ENCODE results near the gene CPPED1. TPM values are rescaled to one million over a fixed set of nuclear protein-coding genes. Genes with fewer than 3 reads are reported as not detected.

The CPPED1 gene
- total and polyA plus RNA-seq, 4 donors, result 8.8 to 13.3 (median 9.5) TPM

DNA sequence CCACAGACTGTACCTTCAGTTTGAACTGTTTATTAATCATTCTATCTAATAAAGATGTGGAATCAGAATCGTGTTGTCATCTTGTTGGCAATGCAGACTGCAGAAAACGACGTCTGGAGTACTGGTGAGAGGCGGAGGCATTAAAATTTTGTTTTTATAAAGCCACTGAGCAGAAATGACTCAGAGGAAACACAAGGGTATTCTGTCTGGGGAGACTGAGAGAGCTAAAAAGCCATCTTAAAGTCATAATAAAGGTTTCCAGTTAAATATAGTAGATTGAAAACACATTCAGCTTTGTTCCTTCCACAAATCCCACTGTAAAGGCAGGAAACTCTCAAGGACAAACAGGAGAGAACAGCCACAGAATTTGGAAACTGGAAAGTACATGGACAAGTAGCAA, 74.2 kb downstream of the CPPED1 start:
- no peaks in the 10 kb centered on the region for H3K27me3 ChIP-seq (ENCODE audit: control insufficient read depth, insufficient read depth, low read length)
- peaks cover 7% of the 10 kb centered on the region for H3K9me3 ChIP-seq (ENCODE audit: control insufficient read depth, insufficient read depth, low read length)
- H3K27ac ChIP-seq (ENCODE audit: low read depth, low read length), result no peak overlapping the region
- WGBS (ENCODE audit: insufficient coverage), result 73% methylated on average over 3 of the region's 4 CpGs
- H3K4me3 ChIP-seq (ENCODE audit: low read depth, low read length), result no peak overlapping the region
- DNase-seq (ENCODE audit: low read depth in 4 of 6, low spot score in 6 of 6), result no peak
- no peaks in the 10 kb centered on the region for H3K36me3 ChIP-seq (ENCODE audit: control insufficient read depth, insufficient read depth, low read length)
- H3K4me1 ChIP-seq (ENCODE audit: control insufficient read depth, insufficient read depth, low read length), result no peaks in the 10 kb centered on the region

DNA sequence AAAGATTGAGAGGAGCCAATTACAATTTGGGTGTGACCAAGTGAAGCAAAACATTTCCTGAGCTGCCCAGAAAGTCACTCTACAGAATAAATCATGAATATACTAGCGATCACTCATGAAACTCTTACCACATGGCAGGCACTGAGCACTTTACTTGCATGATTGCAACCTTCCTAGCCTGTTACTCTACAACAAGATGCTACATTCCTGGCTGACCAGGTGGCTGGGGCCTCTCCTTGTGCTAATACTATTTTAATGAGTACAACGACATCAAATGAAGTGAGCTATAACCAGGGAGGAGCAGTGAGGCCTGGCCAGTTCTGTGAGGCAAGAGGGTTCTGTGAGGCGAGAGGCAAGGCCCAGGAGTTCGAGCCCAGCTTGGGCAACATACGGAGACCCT, 75.2 kb downstream of the CPPED1 start:
- Histone ChIP-seq H3K27me3 (ENCODE audit: control insufficient read depth, insufficient read depth, low read length) (no peaks in the 10 kb centered on the region), H3K36me3 (ENCODE audit: control insufficient read depth, insufficient read depth, low read length) (no peaks in the 10 kb centered on the region), H3K27ac (ENCODE audit: low read depth, low read length) (no peak overlapping the region), H3K9me3 (ENCODE audit: control insufficient read depth, insufficient read depth, low read length) (peaks cover 7% of the 10 kb centered on the region), H3K4me3 (ENCODE audit: low read depth, low read length) (no peak overlapping the region), H3K4me1 (ENCODE audit: control insufficient read depth, insufficient read depth, low read length) (no peaks in the 10 kb centered on the region)
- DNase-seq (ENCODE audit: low read depth in 4 of 6, low spot score in 6 of 6), result no peak
- 96% methylated on average over 4 of the region's 5 CpGs for WGBS (ENCODE audit: insufficient coverage)

DNA sequence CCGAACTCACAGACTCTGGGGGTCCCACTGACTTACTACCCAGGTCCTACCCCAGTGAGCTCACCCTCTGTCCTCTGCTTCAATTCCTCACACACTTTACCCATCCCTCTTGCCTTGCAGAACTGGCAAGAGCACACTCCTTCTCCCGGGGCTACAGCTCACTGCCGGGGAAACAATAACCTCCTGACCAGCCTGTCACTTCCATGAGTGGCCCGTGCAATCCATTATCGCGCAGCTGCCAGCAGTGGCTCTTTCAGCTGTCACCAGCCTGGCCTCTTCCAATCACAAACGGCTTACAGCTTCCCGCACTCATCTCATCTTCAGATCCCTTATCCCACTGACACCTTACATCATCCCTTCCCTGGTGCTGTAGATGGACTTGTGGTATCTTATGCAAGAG, 79.5 kb downstream of the CPPED1 start:
- 63% methylated on average over 6 of the region's 8 CpGs for WGBS (ENCODE audit: insufficient coverage)
- no peaks in the 10 kb centered on the region for H3K36me3 ChIP-seq (ENCODE audit: control insufficient read depth, insufficient read depth, low read length)
- H3K4me1 ChIP-seq (ENCODE audit: control insufficient read depth, insufficient read depth, low read length), result peaks cover 8% of the 10 kb centered on the region
- H3K4me3 ChIP-seq (ENCODE audit: low read depth, low read length), result no peak overlapping the region
- H3K9me3 ChIP-seq (ENCODE audit: control insufficient read depth, insufficient read depth, low read length), result no peaks in the 10 kb centered on the region
- no peak overlapping the region for H3K27ac ChIP-seq (ENCODE audit: low read depth, low read length)
- no peaks in the 10 kb centered on the region for H3K27me3 ChIP-seq (ENCODE audit: control insufficient read depth, insufficient read depth, low read length)
- DNase-seq (ENCODE audit: low read depth in 4 of 6, low spot score in 6 of 6), result no peak

DNA sequence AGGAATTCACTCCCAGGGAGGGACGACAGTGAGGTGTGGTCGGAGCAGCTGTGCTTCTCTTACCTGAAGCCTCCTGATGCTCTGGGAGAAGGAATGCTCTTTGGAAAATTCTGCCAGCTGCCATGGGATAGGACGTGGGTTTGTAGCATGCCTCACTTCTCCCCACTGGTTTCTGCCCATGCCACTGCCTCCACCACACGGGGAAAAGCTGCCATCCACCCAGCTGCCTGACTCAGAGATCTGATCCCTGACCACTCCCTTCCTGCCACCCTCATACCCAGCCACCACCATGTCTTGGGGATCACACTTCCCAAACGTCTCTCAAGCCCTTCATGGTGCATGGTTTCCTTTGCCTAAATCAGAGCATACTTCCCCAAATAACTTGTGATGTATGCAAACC, 80.0 kb downstream of the CPPED1 start:
- H3K4me3 ChIP-seq (ENCODE audit: low read depth, low read length), result no peak overlapping the region
- peaks cover 8% of the 10 kb centered on the region for H3K4me1 ChIP-seq (ENCODE audit: control insufficient read depth, insufficient read depth, low read length)
- H3K27me3 ChIP-seq (ENCODE audit: control insufficient read depth, insufficient read depth, low read length), result no peaks in the 10 kb centered on the region
- H3K36me3 ChIP-seq (ENCODE audit: control insufficient read depth, insufficient read depth, low read length), result no peaks in the 10 kb centered on the region
- 79% methylated on average over 3 of the region's 5 CpGs for WGBS (ENCODE audit: insufficient coverage)
- no peak for DNase-seq (ENCODE audit: low read depth in 4 of 6, low spot score in 6 of 6)
- H3K9me3 ChIP-seq (ENCODE audit: control insufficient read depth, insufficient read depth, low read length), result no peaks in the 10 kb centered on the region
- H3K27ac ChIP-seq (ENCODE audit: low read depth, low read length), result no peak overlapping the region

DNA sequence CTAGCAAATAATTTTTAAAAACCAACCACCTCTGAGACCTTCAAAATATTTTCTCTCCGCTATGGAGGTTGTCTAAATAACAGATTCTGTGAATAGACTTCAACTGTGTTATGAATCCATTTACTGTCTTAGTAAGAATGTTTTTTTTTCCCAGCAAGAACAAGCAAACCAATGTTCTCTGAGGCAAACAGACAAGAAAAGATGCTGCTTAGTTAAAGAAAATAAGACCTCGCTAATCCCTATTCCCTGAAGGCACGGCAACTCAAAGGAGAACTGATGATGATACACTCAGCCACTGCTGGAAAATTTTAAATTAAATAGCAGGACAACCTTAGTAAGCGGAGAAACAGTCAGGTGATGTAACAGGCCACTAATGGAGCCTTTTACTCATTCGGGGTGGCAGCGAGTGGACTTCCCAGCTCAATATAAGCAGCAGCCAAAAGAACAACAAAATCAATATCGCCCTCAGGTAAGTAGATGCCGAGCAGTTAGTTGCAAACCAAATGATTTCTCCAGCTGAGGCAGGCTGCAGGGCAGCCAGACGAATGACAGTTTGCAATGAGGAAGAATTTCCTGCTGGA, 81.8 kb downstream of the CPPED1 start:
- Histone ChIP-seq H3K9me3 (ENCODE audit: control insufficient read depth, insufficient read depth, low read length) (no peaks in the 10 kb centered on the region), H3K27me3 (ENCODE audit: control insufficient read depth, insufficient read depth, low read length) (no peaks in the 10 kb centered on the region), H3K27ac (ENCODE audit: low read depth, low read length) (no peak overlapping the region), H3K4me3 (ENCODE audit: low read depth, low read length) (no peak overlapping the region), H3K4me1 (ENCODE audit: control insufficient read depth, insufficient read depth, low read length) (peaks cover 8% of the 10 kb centered on the region), H3K36me3 (ENCODE audit: control insufficient read depth, insufficient read depth, low read length) (no peaks in the 10 kb centered on the region)
- peak in 3 of 6 donors; percentile 7 to 68 (median 59) for DNase-seq (ENCODE audit: low read depth in 4 of 6, low spot score in 6 of 6)
- 43% methylated on average over 3 of the region's 9 CpGs for WGBS (ENCODE audit: insufficient coverage)

DNA sequence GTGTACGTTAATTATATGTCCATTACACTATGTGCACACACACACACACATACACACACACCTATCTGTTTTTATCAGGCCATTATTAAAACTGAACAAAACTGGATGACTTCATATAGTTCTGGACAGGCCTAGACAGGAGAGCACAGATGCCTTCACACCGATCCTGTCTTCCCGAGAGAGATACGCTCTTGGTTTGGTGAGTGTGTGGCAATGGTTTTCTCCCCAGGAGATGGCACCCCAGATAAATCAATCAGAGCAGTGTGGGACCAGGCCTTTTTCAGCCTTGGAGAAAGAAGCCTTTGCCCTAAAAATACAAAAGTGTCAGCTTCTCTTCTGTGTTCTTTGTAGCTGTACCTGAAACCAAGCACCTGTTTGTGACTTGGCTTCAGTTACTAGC, 83.7 kb downstream of the CPPED1 start:
- H3K27ac ChIP-seq (ENCODE audit: low read depth, low read length), result no peak overlapping the region
- no peak for DNase-seq (ENCODE audit: low read depth in 4 of 6, low spot score in 6 of 6)
- no peaks in the 10 kb centered on the region for H3K9me3 ChIP-seq (ENCODE audit: control insufficient read depth, insufficient read depth, low read length)
- no CpG with 5 or more reads among the region's 4 CpGs for WGBS (ENCODE audit: insufficient coverage)
- peaks cover 8% of the 10 kb centered on the region for H3K4me1 ChIP-seq (ENCODE audit: control insufficient read depth, insufficient read depth, low read length)
- H3K27me3 ChIP-seq (ENCODE audit: control insufficient read depth, insufficient read depth, low read length), result no peaks in the 10 kb centered on the region
- H3K36me3 ChIP-seq (ENCODE audit: control insufficient read depth, insufficient read depth, low read length), result no peaks in the 10 kb centered on the region
- H3K4me3 ChIP-seq (ENCODE audit: low read depth, low read length), result no peak overlapping the region

DNA sequence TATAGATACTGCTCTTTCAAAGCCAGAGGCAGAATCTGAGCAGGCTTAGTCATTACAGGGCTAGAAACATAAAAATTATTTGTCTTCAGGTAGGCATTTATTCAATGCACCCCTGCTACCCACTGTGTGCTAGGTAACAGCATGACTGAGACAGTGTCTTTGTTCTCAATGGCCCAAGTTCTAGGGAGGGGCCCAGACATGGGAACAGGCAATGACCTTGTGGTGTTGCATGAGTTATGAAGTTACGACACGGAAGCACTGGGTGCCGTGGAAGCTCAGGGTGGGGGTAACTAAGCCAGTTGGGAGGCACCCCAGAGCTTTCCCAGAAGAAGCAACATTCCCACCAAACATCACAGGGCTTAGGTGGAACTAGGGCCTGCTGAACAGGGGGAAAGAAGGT, 87.0 kb downstream of the CPPED1 start:
- no peak overlapping the region for H3K4me3 ChIP-seq (ENCODE audit: low read depth, low read length)
- no peak for DNase-seq (ENCODE audit: low read depth in 4 of 6, low spot score in 6 of 6)
- H3K4me1 ChIP-seq (ENCODE audit: control insufficient read depth, insufficient read depth, low read length), result no peaks in the 10 kb centered on the region
- H3K27me3 ChIP-seq (ENCODE audit: control insufficient read depth, insufficient read depth, low read length), result no peaks in the 10 kb centered on the region
- no CpG with 5 or more reads among the region's 3 CpGs for WGBS (ENCODE audit: insufficient coverage)
- no peaks in the 10 kb centered on the region for H3K36me3 ChIP-seq (ENCODE audit: control insufficient read depth, insufficient read depth, low read length)
- H3K27ac ChIP-seq (ENCODE audit: low read depth, low read length), result no peak overlapping the region
- H3K9me3 ChIP-seq (ENCODE audit: control insufficient read depth, insufficient read depth, low read length), result no peaks in the 10 kb centered on the region

DNA sequence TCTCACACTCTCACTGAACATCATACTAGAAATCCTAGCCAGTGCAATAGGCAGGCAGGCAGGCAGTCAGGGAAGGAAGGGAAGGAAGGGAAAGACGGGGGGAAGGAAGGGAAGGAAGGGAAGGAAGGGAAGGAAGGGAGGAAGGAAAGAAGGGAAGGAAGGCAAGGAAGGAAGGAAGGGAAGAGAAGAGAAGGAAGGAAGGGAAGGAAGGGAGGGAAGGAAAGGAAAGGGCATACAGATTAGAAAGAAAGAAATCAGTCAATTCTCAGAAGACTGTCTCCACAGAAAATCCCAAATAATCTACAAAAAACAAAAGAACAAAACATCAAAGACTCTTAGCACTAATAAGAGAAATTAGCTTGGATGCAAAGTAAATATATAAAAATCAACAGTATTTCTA, 93.9 kb downstream of the CPPED1 start:
- no peak for DNase-seq (ENCODE audit: low read depth in 4 of 6, low spot score in 6 of 6)
- no peaks in the 10 kb centered on the region for H3K36me3 ChIP-seq (ENCODE audit: control insufficient read depth, insufficient read depth, low read length)
- WGBS (ENCODE audit: insufficient coverage), result 40% methylated on average over 1 of the region's 1 CpG
- H3K4me3 ChIP-seq (ENCODE audit: low read depth, low read length), result no peak overlapping the region
- no peaks in the 10 kb centered on the region for H3K4me1 ChIP-seq (ENCODE audit: control insufficient read depth, insufficient read depth, low read length)
- H3K9me3 ChIP-seq (ENCODE audit: control insufficient read depth, insufficient read depth, low read length), result no peaks in the 10 kb centered on the region
- H3K27ac ChIP-seq (ENCODE audit: low read depth, low read length), result no peak overlapping the region
- H3K27me3 ChIP-seq (ENCODE audit: control insufficient read depth, insufficient read depth, low read length), result no peaks in the 10 kb centered on the region

DNA sequence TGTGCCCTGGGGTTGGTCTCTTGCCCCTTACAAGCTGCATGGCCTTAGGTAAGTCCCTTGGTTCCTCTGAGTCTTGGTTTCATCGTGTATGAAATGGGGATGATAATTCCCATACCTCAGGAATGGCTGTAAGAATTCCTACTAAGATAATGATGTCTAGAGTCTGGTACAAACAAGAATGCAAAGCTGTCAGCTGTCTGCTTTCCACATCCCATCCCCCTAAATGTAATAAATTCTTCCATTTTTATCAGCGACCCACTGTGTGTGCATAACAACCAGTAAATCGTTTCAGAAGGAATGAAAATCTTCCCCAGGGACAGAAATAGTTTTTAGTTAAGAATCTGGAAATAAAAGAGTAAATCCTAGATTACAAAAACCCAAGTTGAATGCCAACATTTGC, 95.4 kb downstream of the CPPED1 start:
- Histone ChIP-seq H3K27me3 (ENCODE audit: control insufficient read depth, insufficient read depth, low read length) (no peaks in the 10 kb centered on the region), H3K9me3 (ENCODE audit: control insufficient read depth, insufficient read depth, low read length) (no peaks in the 10 kb centered on the region), H3K36me3 (ENCODE audit: control insufficient read depth, insufficient read depth, low read length) (peaks cover 4% of the 10 kb centered on the region), H3K4me3 (ENCODE audit: low read depth, low read length) (no peak overlapping the region), H3K27ac (ENCODE audit: low read depth, low read length) (no peak overlapping the region), H3K4me1 (ENCODE audit: control insufficient read depth, insufficient read depth, low read length) (no peaks in the 10 kb centered on the region)
- no CpG with 5 or more reads among the region's 3 CpGs for WGBS (ENCODE audit: insufficient coverage)
- DNase-seq (ENCODE audit: low read depth in 4 of 6, low spot score in 6 of 6), result no peak

DNA sequence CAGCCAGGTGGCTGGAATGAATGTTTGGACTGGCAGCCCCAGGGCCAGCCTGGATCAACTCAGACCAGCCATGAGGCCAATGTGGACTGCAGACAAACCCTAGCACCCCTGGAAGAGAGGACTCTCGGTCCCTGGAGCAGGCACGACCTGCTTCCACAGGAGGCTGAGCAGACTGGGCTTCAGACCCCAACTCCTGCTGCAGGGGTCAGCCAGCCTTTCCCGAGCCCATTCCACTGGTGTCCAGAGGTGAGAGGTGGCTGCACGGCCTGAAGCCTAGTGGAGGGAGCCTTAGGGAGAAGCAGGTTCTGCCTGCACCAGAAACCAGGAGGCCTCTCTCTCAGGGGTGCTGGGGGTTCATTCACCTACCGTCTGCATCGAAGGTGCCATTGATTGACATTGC, 97.1 kb downstream of the CPPED1 start:
- Histone ChIP-seq H3K4me3 (ENCODE audit: low read depth, low read length) (no peak overlapping the region), H3K27me3 (ENCODE audit: control insufficient read depth, insufficient read depth, low read length) (no peaks in the 10 kb centered on the region), H3K9me3 (ENCODE audit: control insufficient read depth, insufficient read depth, low read length) (no peaks in the 10 kb centered on the region), H3K4me1 (ENCODE audit: control insufficient read depth, insufficient read depth, low read length) (no peaks in the 10 kb centered on the region), H3K27ac (ENCODE audit: low read depth, low read length) (no peak overlapping the region), H3K36me3 (ENCODE audit: control insufficient read depth, insufficient read depth, low read length) (peaks cover 4% of the 10 kb centered on the region)
- WGBS (ENCODE audit: insufficient coverage), result 87% methylated on average over 6 of the region's 6 CpGs
- no peak for DNase-seq (ENCODE audit: low read depth in 4 of 6, low spot score in 6 of 6)

All from spinal cord (tissue), 10 donors.